T-helper 1 cell treated with Interleukin-12 subunit alpha and Interleukin-12 subunit beta and Interleukin-4 antibody, amounts not matched to agents 30 ng/mL and 1 ng/mL, for 36 hours (primary cell): ENCODE data around the gene TFCP2L1. TPM values are rescaled to one million over a fixed set of nuclear protein-coding genes. Genes with fewer than 3 reads are reported as not detected.

Experiments
- intact Hi-C: fragments of 100-400 bp; cut with micrococcal nuclease; formaldehyde crosslinking; loops from one replicate; pipeline ENCODE4 v1.15.1; 2024
- total RNA-seq: library from RNA; stranded (reverse); gene quantifications from 2 replicates; pipeline ENCODE4 v1.2.3, GENCODE V29; 2022

Gene TFCP2L1
- total RNA-seq, 1 donor from 2014 or later, result not detected

- intact Hi-C loops, result no loop called here
These were observed 12.3 kb upstream of the TFCP2L1 start for GRCh38 chr2:121297217-121297830.

- intact Hi-C loops, result no loop called here
These were observed 11.1 kb upstream of the TFCP2L1 start for GRCh38 chr2:121295911-121296650.

DNA sequence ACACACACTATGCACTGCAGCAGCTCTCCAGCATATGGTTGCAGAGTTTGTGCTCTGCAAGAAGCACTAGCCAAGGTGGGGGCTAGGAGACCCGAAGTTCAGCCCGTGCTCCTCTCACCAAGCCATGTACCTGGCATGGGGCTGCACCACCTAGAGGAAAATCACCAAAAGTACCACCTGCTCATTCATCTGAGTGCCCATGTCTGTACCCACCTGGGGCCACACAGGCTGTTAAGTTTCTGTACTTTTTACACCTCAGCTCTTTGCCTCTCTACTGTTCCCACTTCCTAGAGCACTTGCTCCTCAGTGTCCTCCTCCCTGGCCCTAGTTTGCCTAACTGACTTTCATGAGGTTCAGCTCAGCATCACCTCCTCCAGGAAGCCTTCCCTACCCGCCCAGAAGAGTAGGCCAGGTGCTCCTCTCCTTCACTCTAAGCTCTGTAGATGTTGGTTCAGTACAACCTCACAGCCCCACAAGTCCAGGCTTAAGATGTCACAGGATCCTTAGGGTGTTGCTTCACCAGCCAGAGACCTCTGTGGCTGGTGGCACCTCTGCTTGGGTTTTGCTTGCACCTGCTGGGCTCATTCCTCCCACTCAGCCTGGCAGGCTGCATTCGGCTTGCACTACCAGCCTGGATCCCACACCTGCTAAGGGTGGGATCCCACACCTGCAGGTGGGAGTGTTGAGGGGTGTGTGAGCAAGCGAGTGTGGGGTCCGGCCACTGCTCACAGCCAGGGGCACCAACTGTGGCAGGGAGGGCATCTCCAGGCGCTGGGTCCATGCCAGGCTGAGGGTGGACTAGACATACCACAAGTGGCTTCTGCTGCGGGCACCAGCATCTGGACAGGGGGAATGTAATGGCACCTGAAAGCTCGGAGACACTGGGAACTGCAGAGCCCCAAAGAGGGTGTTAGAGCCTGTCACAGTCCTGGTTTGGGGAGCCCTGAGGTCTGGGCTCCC is 10.2 kb upstream of the TFCP2L1 start:
- intact Hi-C loops, result no loop called here

DNA sequence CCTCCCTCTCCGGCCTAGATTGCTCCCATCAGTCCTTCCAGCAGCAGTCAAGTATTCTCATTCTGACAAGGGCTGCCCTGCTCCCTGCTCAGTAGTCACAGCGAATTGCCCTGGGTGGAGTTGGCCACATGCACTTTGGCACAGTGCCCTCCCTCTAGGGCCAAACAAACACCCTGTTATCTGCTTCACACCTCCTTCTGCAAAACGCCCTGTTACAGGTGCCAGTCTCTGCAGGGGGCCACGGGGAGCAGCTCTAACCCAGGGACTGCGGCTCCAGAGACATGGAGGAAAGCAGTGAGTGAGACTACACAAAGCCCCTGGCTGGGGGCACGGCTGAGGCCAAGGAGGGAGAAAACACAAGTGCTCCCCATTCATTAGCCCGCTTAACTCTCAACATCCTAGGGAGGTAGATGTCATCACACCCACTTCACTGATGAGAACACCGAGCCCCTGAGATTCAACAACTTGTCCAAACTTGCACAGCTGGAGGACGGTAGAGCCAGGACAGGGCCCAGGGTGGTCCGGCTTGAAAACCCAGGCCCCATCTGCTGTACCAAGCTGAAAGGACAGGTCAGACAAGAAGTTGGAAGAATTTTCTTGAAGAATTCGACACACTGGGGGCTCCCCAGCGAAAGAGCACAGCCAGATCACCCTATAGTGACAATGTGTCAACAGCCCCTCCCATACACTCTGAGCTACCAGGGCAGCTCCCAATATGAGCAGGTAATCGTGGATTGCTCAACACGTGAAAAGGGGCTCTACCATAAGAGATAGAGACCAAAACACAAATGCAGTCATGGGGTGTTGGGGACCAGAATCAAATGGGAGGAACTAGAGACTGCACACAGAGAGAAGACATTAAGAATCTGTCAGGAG is 8.7 kb upstream of the TFCP2L1 start:
- intact Hi-C loops, result no loop called here

DNA sequence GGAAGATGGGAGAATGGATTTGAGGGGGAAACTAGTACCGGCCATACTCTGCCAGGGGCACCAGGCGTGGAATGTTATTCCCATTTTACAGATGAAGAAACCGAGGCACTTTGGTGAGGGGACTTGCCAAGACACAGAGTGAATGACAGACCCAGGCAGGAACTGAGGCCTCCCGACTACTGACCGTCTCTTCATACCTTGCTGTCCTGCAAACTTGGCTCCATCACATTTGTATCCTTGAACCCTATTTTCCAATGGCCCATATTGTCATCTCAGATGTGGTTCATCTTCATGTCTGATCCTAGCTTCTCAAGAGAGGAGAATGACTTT is 6.2 kb upstream of the TFCP2L1 start:
- intact Hi-C loops, result no loop called here

GRCh38 chr2:121289271-121289670 is 4.3 kb upstream of the TFCP2L1 start:
- intact Hi-C loops, result no loop called here

DNA sequence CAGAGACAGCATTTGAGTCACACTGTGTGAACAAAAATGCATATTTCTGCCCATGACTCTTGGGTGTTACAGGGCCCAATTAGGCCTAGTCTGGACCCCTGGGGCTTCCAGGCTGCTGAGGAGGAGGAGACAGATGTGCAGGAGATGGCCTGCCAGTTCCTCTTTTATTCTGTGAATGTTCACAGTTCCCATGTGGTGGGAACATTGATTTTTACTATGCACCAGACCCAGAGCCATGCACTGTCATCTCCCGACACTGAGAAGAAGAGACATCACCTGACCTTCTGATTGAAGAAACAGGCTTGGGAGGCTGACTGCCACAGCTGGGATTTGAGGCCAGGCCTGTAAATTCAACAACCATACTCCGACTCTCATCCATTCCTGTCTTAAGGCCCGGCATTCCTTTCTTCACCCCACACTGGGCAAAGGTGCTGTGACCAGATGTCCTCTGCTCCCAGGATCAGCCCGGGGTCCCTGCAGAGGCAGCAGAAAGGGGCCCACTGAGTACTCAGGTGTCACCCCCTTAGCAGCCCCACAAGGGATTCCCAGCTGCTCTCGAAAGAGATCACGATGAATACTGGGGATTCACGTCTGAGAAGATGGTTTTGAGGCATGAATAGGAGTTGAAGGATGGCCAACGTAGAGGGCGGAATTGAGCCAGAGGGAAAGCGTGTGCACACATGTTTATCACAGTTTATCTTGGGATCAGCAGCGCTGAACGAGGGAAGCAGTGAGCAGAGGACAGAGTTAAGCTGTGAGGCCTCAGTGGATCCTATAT is 3.6 kb upstream of the TFCP2L1 start:
- intact Hi-C loops, result no loop called here

DNA sequence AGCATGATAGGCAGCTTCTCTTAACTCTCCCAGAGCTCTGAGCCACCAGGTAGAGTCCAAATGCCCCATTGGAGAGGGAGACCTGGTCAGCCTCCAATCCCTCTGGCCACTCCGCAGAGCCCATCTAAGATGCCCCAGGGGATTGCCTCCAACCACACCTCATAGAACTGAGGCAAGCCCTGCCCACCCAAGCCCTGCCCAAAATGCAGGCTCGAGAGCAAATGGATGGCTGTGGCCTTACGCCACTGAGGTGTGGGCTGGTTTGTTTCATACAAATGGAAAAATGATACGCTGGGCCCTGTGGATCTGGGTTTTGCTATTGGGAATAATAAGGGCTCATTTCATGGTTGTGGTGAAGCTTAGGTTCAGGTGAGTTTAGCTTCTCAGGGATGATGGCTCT is 3.0 kb upstream of the TFCP2L1 start:
- intact Hi-C loops, result no loop called here

- intact Hi-C loops, result no loop called here
These were observed 2.3 kb upstream of the TFCP2L1 start for GRCh38 chr2:121287146-121287798.

DNA sequence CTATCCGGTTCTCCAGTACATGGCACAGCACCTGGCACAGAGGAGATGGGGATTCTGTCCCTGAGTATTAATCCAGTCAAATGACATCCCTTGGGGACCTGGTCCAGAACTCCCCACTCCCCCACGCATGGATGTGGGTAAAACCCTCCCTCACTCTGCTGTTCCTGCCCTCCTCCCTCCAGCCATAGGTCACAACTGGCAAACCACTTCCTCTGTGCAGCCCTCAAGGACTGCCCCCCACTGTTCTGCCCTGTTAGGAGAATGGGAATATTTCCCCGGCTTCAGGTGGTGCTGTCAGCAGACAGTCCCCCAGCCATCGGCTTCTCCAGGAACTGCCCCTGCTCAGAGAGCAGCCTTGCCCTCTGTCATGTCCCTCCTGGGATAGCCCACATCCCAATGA is 1.5 kb upstream of the TFCP2L1 start:
- intact Hi-C loops, result no loop called here

GRCh38 chr2:121285926-121286325 is 924 bp upstream of the TFCP2L1 start:
- intact Hi-C loops, result no loop called here

DNA sequence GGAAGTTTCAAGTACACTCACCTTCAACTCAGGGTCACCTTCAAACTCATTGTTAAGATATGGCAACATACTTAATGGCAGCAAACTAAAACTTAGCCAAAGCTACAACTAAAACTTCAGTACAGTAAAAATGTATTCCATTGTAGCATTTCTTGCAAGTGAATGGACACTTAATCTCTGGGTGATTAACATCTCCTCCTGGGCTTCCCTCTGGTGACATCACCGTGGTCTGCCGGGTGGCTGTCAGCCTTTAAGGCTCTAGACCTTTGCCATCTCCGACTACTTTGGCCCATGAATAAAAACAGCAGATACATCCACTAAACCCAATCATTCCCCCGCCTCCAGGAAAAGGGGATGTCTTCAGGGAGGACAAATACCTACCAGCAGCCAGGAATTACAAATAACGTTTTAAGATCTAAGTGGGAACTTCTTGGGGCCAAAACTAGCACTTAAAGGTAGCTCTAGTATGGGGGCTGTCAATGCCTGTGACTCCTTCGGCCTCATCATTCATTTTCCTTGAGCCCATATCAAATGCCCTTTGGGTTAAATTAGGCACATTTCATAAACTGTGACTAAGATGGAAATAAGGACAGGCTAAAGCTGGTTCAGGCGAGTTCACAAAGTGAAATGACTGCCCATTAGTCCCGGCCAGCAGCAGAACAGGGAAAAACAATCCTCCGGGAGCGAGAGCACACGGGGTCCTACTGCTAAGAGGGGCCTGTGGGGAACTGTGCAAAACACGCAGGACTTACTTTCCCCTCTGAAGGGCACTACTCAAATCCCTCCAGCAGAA is 1.1 kb downstream of the TFCP2L1 start:
- intact Hi-C loops, result no loop called here

DNA sequence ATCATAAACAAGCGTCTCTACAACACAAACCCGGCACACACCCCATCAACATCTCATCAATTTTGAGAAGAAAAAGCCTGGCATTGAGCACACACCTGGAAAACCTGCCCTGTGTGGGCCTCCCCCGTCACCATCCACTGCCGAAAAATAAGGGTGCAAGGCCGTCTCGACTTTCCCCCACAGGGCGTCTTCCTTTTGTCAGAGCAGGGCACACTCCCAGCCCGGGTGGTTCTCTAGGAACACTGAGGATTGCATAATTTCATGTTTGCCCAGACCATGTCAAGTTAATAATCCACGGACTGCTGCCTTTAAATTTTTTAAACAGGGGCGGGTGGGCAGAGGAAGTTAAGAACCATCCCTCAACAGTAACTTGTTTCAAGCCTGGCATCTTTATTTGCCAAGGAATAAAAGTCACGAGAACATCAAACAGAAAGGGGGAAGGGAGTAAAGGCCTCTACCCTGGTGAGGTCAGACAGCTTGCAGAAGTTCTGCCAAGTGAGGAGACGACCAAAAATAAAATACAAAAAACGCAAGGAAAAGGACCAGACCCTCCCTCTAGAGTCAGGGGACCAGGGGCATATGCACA is 2.1 kb downstream of the TFCP2L1 start:
- intact Hi-C loops, result no loop called here

GRCh38 chr2:121281694-121282093 is 3.3 kb downstream of the TFCP2L1 start:
- intact Hi-C loops, result no loop called here

GRCh38 chr2:121281107-121281506 is 3.9 kb downstream of the TFCP2L1 start:
- intact Hi-C loops, result no loop called here

- intact Hi-C loops, result no loop called here
These were observed 5.4 kb downstream of the TFCP2L1 start for GRCh38 chr2:121279476-121280220.

- intact Hi-C loops, result no loop called here
These were observed 8.7 kb downstream of the TFCP2L1 start for GRCh38 chr2:121276341-121276740.

DNA sequence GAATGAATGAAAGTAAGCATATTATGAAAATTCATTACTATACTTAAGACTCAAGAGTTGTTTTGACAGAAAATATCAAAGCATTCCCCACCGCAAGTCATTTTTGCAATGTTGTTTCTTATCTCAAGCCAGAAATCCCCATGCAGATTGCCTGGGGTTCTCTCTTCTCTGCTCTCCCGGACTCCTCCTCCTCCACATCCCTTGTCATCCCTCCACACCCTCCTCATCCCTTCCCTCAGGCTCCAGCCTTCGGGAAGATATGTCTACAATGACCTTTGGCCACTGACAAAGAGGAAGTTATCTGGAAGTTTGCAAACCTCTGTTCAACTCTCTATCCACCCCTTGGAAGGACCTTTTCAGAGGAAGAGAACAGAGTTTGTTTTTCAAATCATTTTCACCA is 11.9 kb downstream of the TFCP2L1 start:
- intact Hi-C loops, result no loop called here
